RWPE1 (cell line): ENCODE results near the gene GPR61.

Experiments
- CTCF ChIA-PET: fragments of 350-600 bp; sonication (Branson Sonifier 250); formaldehyde crosslinking; extraction: SDS; loops from one replicate; lab custom pipeline; 2021; lab: Yijun Ruan, JAX
- POLR2A ChIA-PET: fragments of 400-600 bp; formaldehyde crosslinking; extraction: SDS; loops from one replicate; lab custom pipeline; 2020; ENCODE audit warnings: antibody characterized with exemption; ENCODE audit not compliant: low non-redundant PET; lab: Yijun Ruan, JAX
- DNase-seq: peaks from one replicate; pipeline ENCODE4 v3.0.0; 2012; ENCODE audit warnings: low spot score
- H3K27ac ChIP-seq: fragments of 450-650 bp; 2 replicates; pipeline ENCODE4 v1.5.1; 2017
- TF ChIP-seq, protein P1 (sequence below): fragments of 450-650 bp; conservative IDR thresholded peaks from 2 replicates; pipeline ENCODE4 v1.5.1; 2017; ENCODE audit warnings: low read depth, mild to moderate bottlenecking

GPR61 gene

DNA sequence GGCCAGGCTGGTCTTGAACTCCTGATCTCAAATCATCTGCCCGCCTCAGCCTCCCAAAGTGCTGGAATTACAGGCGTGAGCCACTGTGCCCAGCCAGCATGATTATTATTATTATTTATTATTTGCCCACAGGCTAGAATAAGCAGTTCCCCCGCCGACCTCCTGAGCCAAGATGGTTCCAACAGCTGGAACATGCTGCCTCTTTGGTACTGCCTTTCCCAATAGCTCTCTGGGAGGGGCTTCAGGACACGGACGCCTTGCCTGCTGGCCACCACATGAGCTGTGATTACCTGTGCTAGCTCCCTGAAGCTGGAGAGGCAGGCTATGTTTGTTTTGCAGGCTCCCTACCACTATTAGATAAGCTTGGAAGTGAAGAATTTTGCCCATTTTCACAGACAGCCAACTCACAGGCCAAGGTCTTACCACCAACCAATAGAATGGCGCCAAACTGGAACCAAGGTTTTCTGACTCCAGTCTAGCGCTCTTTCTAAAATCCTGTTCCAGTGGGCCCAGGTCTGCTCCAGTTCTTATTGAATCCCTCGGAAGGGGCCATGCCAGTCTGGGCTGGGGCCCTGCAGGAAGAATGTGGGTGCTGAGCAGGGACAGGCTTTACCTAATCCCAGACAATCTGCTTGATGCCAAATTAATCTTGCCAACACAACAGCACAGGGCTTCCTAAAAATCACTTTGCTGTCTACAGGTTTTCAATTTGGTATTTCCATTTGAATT lies 2.1 kb upstream of the GPR61 start:
- DNase-seq: no peak
- ChIA-PET CTCF (no interaction called here), POLR2A (interaction anchor here (1.1 kb wide), 1 partner anchor 11 kb away, joined by 3 read pairs; the partner anchor contains the start of gene GNAI3)
- TF ChIP-seq, protein P1, sequence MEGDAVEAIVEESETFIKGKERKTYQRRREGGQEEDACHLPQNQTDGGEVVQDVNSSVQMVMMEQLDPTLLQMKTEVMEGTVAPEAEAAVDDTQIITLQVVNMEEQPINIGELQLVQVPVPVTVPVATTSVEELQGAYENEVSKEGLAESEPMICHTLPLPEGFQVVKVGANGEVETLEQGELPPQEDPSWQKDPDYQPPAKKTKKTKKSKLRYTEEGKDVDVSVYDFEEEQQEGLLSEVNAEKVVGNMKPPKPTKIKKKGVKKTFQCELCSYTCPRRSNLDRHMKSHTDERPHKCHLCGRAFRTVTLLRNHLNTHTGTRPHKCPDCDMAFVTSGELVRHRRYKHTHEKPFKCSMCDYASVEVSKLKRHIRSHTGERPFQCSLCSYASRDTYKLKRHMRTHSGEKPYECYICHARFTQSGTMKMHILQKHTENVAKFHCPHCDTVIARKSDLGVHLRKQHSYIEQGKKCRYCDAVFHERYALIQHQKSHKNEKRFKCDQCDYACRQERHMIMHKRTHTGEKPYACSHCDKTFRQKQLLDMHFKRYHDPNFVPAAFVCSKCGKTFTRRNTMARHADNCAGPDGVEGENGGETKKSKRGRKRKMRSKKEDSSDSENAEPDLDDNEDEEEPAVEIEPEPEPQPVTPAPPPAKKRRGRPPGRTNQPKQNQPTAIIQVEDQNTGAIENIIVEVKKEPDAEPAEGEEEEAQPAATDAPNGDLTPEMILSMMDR: no peak
- H3K27ac ChIP-seq: no peak overlapping the region

- no peak overlapping the region for H3K27ac ChIP-seq
- POLR2A ChIA-PET: interaction anchor here (1.1 kb wide), 1 partner anchor 9 kb away, joined by 3 read pairs; the partner anchor contains the start of gene GNAI3
- TF ChIP-seq, protein P1: no peak
- DNase-seq: no peak
- CTCF ChIA-PET: interaction anchor here (0.6 kb wide), 2 partner anchors 48 to 107 kb away, joined by 3 read pairs; no protein-coding TSS in a partner anchor
Observed at GRCh38 chr1:109538827-109539555, 681 bp upstream of the GPR61 start.

DNA sequence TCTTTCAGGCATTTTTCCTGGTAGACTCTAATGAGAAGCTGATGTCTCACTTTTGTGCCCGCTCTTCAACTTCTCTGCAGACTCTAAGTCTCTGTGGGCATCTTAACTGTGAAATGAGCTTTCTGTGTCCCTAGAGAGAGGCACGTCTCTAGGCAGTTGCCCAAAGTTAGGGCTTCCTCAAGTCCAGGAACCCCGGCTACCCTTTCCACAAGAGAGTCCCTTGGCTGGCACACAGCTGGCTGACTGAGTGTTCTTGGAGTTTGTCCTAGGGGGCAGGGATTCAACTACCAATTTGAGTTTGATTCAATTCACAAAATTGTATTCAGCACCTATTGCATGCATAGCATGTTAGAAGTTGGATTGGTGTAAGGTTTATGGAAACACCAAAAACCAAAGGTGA lies 1.4 kb downstream of the GPR61 start:
- ChIA-PET POLR2A (no interaction called here), CTCF (interaction anchor here (0.6 to 1.5 kb wide), 3 partner anchors 9 to 492 kb away, joined by 3 to 6 read pairs (median 3); no protein-coding TSS in a partner anchor)
- H3K27ac ChIP-seq: no peak overlapping the region
- TF ChIP-seq, protein P1: no peak
- DNase-seq: no peak

- CTCF ChIA-PET: no interaction called here
- TF ChIP-seq, protein P1: no peak
- POLR2A ChIA-PET: no interaction called here
Observed at GRCh38 chr1:109542657-109543056, 3.0 kb downstream of the GPR61 start.

GRCh38 chr1:109543283-109543987 lies 3.8 kb downstream of the GPR61 start:
- POLR2A ChIA-PET: no interaction called here
- no peak for DNase-seq
- TF ChIP-seq, protein P1: no peak
- no peak overlapping the region for H3K27ac ChIP-seq
- CTCF ChIA-PET: interaction anchor here (3.4 kb wide), 1 partner anchor 11 kb away, joined by 19 read pairs; no protein-coding TSS in a partner anchor

More at GRCh38 chr1:109542657-109543056, 3.0 kb downstream of the GPR61 start:
- DNase-seq: no peak
- H3K27ac ChIP-seq: no peak overlapping the region
